Measurements from ENCODE around the gene SH3BP2. TPM values are rescaled to one million over a fixed set of nuclear protein-coding genes. Genes with fewer than 3 reads are reported as not detected.

SH3BP2 gene
- total RNA-seq, 2 donors from 2014 or later, result 24.3 to 41.3 TPM

GRCh38 chr4:2865196-2865780, 72.4 kb downstream of the SH3BP2 start:
- Histone ChIP-seq H3K4me1 (replicated peaks) (peaks cover 26% of the 10 kb centered on the region), H3K4me3 (no peak overlapping the region), H3K27ac (no peak overlapping the region)

GRCh38 chr4:2866160-2866861, 73.4 kb downstream of the SH3BP2 start:
- no peak overlapping the region for H3K4me3 ChIP-seq
- H3K4me1 ChIP-seq (replicated peaks), result peaks cover 18% of the 10 kb centered on the region
- intact Hi-C loops (cut with DNase I), result loop anchor here (10.0 kb wide), 1 partner anchor 402 kb away; the partner anchor contains the start of gene RNF4
- TF ChIP-seq POLR2A (IDR thresholded peaks at IDR 0.05) (no peak), POLR2AphosphoS5 (IDR thresholded peaks at IDR 0.05) (no peak), CTCF (IDR thresholded peaks at IDR 0.05) (no peak)
- 67% methylated on average over 10 of the region's 10 CpGs for WGBS
- no peak overlapping the region for H3K27ac ChIP-seq
- no peaks in the 10 kb centered on the region for H3K36me3 ChIP-seq
- no peaks in the 10 kb centered on the region for H3K27me3 ChIP-seq (replicated peaks; ENCODE audit: insufficient read depth)
- H3K9me3 ChIP-seq, result no peaks in the 10 kb centered on the region
- no peak for DNase-seq (ENCODE audit: low spot score)

More at GRCh38 chr4:2865196-2865780, 72.4 kb downstream of the SH3BP2 start:
- TF ChIP-seq CTCF (IDR thresholded peaks at IDR 0.05), result no peak
- TF ChIP-seq POLR2AphosphoS5 (IDR thresholded peaks at IDR 0.05), result no peak
- TF ChIP-seq POLR2A (IDR thresholded peaks at IDR 0.05), result no peak
- no peak for DNase-seq (ENCODE audit: low spot score)
- WGBS, result 14% methylated on average over 2 of the region's 2 CpGs
- Histone ChIP-seq H3K36me3 (no peaks in the 10 kb centered on the region), H3K27me3 (replicated peaks; ENCODE audit: insufficient read depth) (no peaks in the 10 kb centered on the region), H3K9me3 (no peaks in the 10 kb centered on the region)
- intact Hi-C loops (cut with DNase I), result loop anchor here (10.0 kb wide), 1 partner anchor 400 kb away; the partner anchor contains the start of gene RNF4

- H3K27ac ChIP-seq, result no peak overlapping the region
- no peaks in the 10 kb centered on the region for H3K27me3 ChIP-seq (replicated peaks; ENCODE audit: insufficient read depth)
- no peak for DNase-seq (ENCODE audit: low spot score)
- 85% methylated on average over 5 of the region's 5 CpGs for WGBS
- TF ChIP-seq POLR2A (IDR thresholded peaks at IDR 0.05), result no peak
- no peak for TF ChIP-seq POLR2AphosphoS5 (IDR thresholded peaks at IDR 0.05)
- TF ChIP-seq CTCF (IDR thresholded peaks at IDR 0.05), result no peak
- intact Hi-C loops (cut with DNase I), result loop anchor here (10.0 kb wide), 1 partner anchor 402 kb away; the partner anchor contains the start of gene RNF4
- H3K4me3 ChIP-seq, result no peak overlapping the region
- H3K4me1 ChIP-seq (replicated peaks), result peaks cover 12% of the 10 kb centered on the region
- H3K9me3 ChIP-seq, result no peaks in the 10 kb centered on the region
- H3K36me3 ChIP-seq, result no peaks in the 10 kb centered on the region
Observed at GRCh38 chr4:2866891-2867290, 74.0 kb downstream of the SH3BP2 start.

- DNase-seq (ENCODE audit: low spot score), result no peak
- Histone ChIP-seq H3K4me1 (replicated peaks) (peaks cover 12% of the 10 kb centered on the region), H3K4me3 (peak overlapping the region in 1 of 2 donors; percentile 1), H3K27ac (peak overlapping the region; percentile 20 to 44), H3K36me3 (no peaks in the 10 kb centered on the region), H3K9me3 (no peaks in the 10 kb centered on the region), H3K27me3 (replicated peaks; ENCODE audit: insufficient read depth) (no peaks in the 10 kb centered on the region)
- intact Hi-C loops (cut with DNase I), result loop anchor here (10.0 kb wide), 1 partner anchor 403 kb away; the partner anchor contains the start of gene RNF4
- 30% methylated on average over 10 of the region's 10 CpGs for WGBS
- TF ChIP-seq POLR2A (IDR thresholded peaks at IDR 0.05) (no peak), CTCF (IDR thresholded peaks at IDR 0.05) (no peak), POLR2AphosphoS5 (IDR thresholded peaks at IDR 0.05) (no peak)
Observed at GRCh38 chr4:2867758-2868491, 75.0 kb downstream of the SH3BP2 start.

All from prostate gland (tissue), 2 donors.